SK-N-SH (cell line): ENCODE results near the gene SUMO2.

ENCODE experiments used
- CTCF ChIP-seq: fragments of 200-600 bp; sonication (generic); IDR thresholded peaks from 2 replicates; pipeline ENCODE4 v1.6.1; 2017; ENCODE audit warnings: antibody characterized with exemption, mild to moderate bottlenecking, moderate library complexity
- RCOR1 ChIP-seq: fragments of 150-350 bp; IDR thresholded peaks from 2 replicates; pipeline ENCODE4 v1.6.1; 2017; ENCODE audit warnings: antibody characterized with exemption, low read length

GRCh38 chr17:75199886-75200618, 17.3 kb upstream of the SUMO2 start:
- TF ChIP-seq RCOR1, result no peak
- no peak for TF ChIP-seq CTCF
